GM21576 (cell line): ENCODE data around the gene RASA3.

Source experiments
- ATAC-seq: cut with Tn5 transposase; IDR thresholded peaks from one replicate; pipeline ENCODE4 v1.9.1; 2021; ENCODE audit warnings: mild to moderate bottlenecking, moderate library complexity; ENCODE audit not compliant: unreplicated experiment

The RASA3 gene

GRCh38 chr13:114011226-114011625, 121.2 kb downstream of the RASA3 start:
- ATAC-seq, result no peak

- ATAC-seq, result no peak
These were observed 121.9 kb downstream of the RASA3 start for GRCh38 chr13:114010401-114011101.

GRCh38 chr13:114009590-114010400, 122.6 kb downstream of the RASA3 start:
- no peak for ATAC-seq

- ATAC-seq, result no peak
These were observed 123.3 kb downstream of the RASA3 start for GRCh38 chr13:114008964-114009589.

GRCh38 chr13:114007566-114007965, 124.9 kb downstream of the RASA3 start:
- no peak for ATAC-seq

- ATAC-seq, result no peak
These were observed 127.2 kb downstream of the RASA3 start for GRCh38 chr13:114005206-114005724.

- no peak for ATAC-seq
These were observed 127.8 kb downstream of the RASA3 start for GRCh38 chr13:114004420-114005205.

- no peak for ATAC-seq
These were observed 129.6 kb downstream of the RASA3 start for GRCh38 chr13:114002771-114003321.

GRCh38 chr13:114002009-114002544, 130.3 kb downstream of the RASA3 start:
- no peak for ATAC-seq

- no peak for ATAC-seq
These were observed 131.0 kb downstream of the RASA3 start for GRCh38 chr13:114001331-114002008.

GRCh38 chr13:114000151-114001040, 132.0 kb downstream of the RASA3 start:
- ATAC-seq, result no peak

GRCh38 chr13:113999618-113999910, 132.9 kb downstream of the RASA3 start:
- ATAC-seq, result no peak

- no peak for ATAC-seq
These were observed 133.4 kb downstream of the RASA3 start for GRCh38 chr13:113998781-113999617.

- ATAC-seq, result no peak
These were observed 134.3 kb downstream of the RASA3 start for GRCh38 chr13:113997845-113998751.

- no peak for ATAC-seq
These were observed 135.3 kb downstream of the RASA3 start for GRCh38 chr13:113996912-113997745.
